Left hindlimb (tissue), 1 donor: ENCODE results near the gene ZNF800.
A peak's percentile ranks its signal among the peaks of the same experiment; 100 is the strongest.

Experiments used
- DNase-seq: peaks from one replicate; pipeline ENCODE4 v3.0.0-alpha.2; 2018

Gene ZNF800

GRCh38 chr7:127390186-127390816 is 2.2 kb downstream of the ZNF800 start:
- DNase-seq = no peak

GRCh38 chr7:127389321-127389720 is 3.2 kb downstream of the ZNF800 start:
- no peak for DNase-seq

- no peak for DNase-seq
Observed at GRCh38 chr7:127387974-127388373, 4.5 kb downstream of the ZNF800 start.

- DNase-seq = no peak
Observed at GRCh38 chr7:127383123-127383835, 9.2 kb downstream of the ZNF800 start.

GRCh38 chr7:127382301-127383085 is 10.0 kb downstream of the ZNF800 start:
- DNase-seq = no peak

- no peak for DNase-seq
Observed at GRCh38 chr7:127380479-127380878, 12.0 kb downstream of the ZNF800 start.

- DNase-seq = no peak
Observed at GRCh38 chr7:127379642-127380041, 12.9 kb downstream of the ZNF800 start.

GRCh38 chr7:127378537-127378936 is 14.0 kb downstream of the ZNF800 start:
- no peak for DNase-seq

GRCh38 chr7:127377425-127377824 is 15.1 kb downstream of the ZNF800 start:
- DNase-seq = no peak

- no peak for DNase-seq
Observed at GRCh38 chr7:127375631-127376030, 16.9 kb downstream of the ZNF800 start.

GRCh38 chr7:127367679-127368078 is 24.8 kb downstream of the ZNF800 start:
- DNase-seq = no peak

- no peak for DNase-seq
Observed at GRCh38 chr7:127366680-127367079, 25.8 kb downstream of the ZNF800 start.

- DNase-seq = no peak
Observed at GRCh38 chr7:127365957-127366315, 26.6 kb downstream of the ZNF800 start.

GRCh38 chr7:127365164-127365956 is 27.1 kb downstream of the ZNF800 start:
- no peak for DNase-seq

GRCh38 chr7:127362364-127363027 is 30.0 kb downstream of the ZNF800 start:
- DNase-seq = no peak

GRCh38 chr7:127361736-127362135 is 30.8 kb downstream of the ZNF800 start:
- DNase-seq = no peak

GRCh38 chr7:127359011-127359410 is 33.5 kb downstream of the ZNF800 start:
- no peak for DNase-seq

GRCh38 chr7:127353897-127354296 is 38.6 kb downstream of the ZNF800 start:
- no peak for DNase-seq

- DNase-seq = no peak
Observed at GRCh38 chr7:127350586-127350985, 41.9 kb downstream of the ZNF800 start.

- DNase-seq = no peak
Observed at GRCh38 chr7:127349881-127350280, 42.6 kb downstream of the ZNF800 start.

- DNase-seq = no peak
Observed at GRCh38 chr7:127348247-127348631, 44.3 kb downstream of the ZNF800 start.

- peak; percentile 62 for DNase-seq
Observed at GRCh38 chr7:127347567-127348246, 44.8 kb downstream of the ZNF800 start.
